ENCODE measurements around the gene ADAMTS8. TPM values are rescaled to one million over a fixed set of nuclear protein-coding genes. Genes with fewer than 3 reads are reported as not detected.

Gene ADAMTS8
- total RNA-seq, 5 donors from 2014 or later (not counting 1 experiment from before 2014, with no cell fraction given) = 0.06 to 0.12 (median 0.07) TPM; not detected in 2

DNA sequence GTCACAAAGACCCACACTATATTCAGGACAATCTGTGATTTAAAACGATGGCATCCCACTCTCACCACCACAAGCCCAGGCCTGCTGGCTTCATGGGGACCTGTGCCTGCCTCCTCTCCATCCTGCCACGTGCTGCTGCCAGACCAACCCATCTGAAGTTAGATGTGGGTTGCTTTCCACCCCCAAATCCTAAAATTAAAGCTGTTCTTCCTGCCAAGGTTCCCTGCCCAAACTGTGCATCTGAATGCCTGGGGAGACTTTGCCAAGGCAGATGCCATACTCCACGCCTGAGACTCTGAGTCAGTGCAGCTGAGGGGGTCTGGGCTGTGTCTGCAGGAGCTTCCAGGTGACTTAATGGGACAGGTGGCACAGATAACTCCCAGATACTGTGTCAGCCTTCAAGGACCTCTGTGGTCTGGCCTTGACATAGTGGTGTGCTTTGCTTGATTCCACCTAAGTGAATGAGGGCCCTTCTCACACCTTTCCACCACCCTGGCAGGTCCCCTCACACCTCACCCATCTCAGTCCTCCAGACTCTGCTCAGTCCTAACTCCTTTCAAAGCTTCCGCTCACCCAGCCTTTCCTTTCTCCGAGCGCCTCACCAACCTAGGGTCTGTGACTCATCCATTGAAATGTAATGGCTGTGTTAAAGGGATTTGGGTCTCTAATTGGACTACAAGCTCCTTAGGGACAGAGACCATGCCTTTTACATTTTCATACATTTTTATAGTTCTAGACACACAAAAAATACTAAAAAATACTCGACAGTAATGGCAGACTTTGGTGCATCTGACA is 18.6 kb downstream of the ADAMTS8 start:
- Mint-ChIP-seq H3K4me1 (no peaks in the 10 kb centered on the region), H3K9me3 (no peaks in the 10 kb centered on the region), H3K4me3 (no peak overlapping the region), H3K27ac (no peak overlapping the region), H3K27me3 (peaks cover 8 to 15% of the 10 kb centered on the region in 2 donors), H3K36me3 (no peaks in the 10 kb centered on the region)
- no peak for ATAC-seq (replicated peaks in 1 of 4)
- Histone ChIP-seq H3K4me3 (ENCODE audit: control insufficient read depth in 1 of 2, extremely low read depth in 1 of 2, low read length in 1 of 2) (no peak overlapping the region), H3K4me1 (ENCODE audit: control insufficient read depth in 1 of 2, extremely low read depth in 1 of 2, insufficient read depth in 2 of 2, low read length in 2 of 2) (no peaks in the 10 kb centered on the region), H3K36me3 (ENCODE audit: control insufficient read depth in 2 of 2, extremely low read depth in 1 of 2, insufficient read depth in 1 of 2, low read length in 1 of 2) (no peaks in the 10 kb centered on the region), H3K27me3 (replicated peaks in 1 of 2; ENCODE audit: control insufficient read depth in 2 of 2, extremely low read depth in 1 of 2, insufficient read depth in 2 of 2, low read length in 1 of 2) (peaks cover 0 to 20% of the 10 kb centered on the region in 2 experiments), H3K9me3 (no peaks in the 10 kb centered on the region), H3K27ac (ENCODE audit: low read length) (no peak overlapping the region)
- POLR2A ChIA-PET = no interaction called here
- no peak for DNase-seq
- 56% methylated on average over 2 of the region's 7 CpGs for WGBS (ENCODE audit: insufficient coverage)
- CTCF ChIA-PET = no interaction called here

DNA sequence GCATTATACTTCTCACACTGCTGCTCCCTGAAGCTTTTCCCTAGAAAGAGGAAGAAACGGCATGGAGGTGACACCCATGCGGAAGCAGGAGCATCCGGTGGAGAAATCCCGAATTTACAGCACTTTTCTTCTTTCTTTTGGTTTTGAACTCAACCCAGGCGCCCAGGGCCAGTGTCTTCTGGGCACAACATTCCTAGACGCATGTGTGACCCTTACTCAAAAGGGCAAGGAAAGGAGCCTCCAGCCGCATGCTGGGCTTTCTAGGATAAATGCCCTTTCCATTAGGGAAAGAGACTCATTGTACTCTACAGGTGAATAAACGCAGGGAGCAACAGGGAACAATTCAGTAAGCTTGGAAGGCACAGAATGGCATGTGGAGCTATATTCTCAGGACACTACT is 19.5 kb downstream of the ADAMTS8 start:
- ChIA-PET CTCF (no interaction called here), POLR2A (no interaction called here)
- H3K27me3 ChIP-seq (replicated peaks in 1 of 2; ENCODE audit: control insufficient read depth in 2 of 2, extremely low read depth in 1 of 2, insufficient read depth in 2 of 2, low read length in 1 of 2) = peaks cover 0 to 13% of the 10 kb centered on the region in 2 experiments
- no peaks in the 10 kb centered on the region for H3K36me3 ChIP-seq (ENCODE audit: control insufficient read depth in 2 of 2, extremely low read depth in 1 of 2, insufficient read depth in 1 of 2, low read length in 1 of 2)
- H3K9me3 ChIP-seq = no peaks in the 10 kb centered on the region
- Mint-ChIP-seq H3K27me3 (peaks cover 4 to 15% of the 10 kb centered on the region in 2 donors), H3K27ac (no peak overlapping the region), H3K9me3 (no peaks in the 10 kb centered on the region), H3K36me3 (no peaks in the 10 kb centered on the region), H3K4me1 (no peaks in the 10 kb centered on the region), H3K4me3 (no peak overlapping the region)
- H3K4me1 ChIP-seq (ENCODE audit: control insufficient read depth in 1 of 2, extremely low read depth in 1 of 2, insufficient read depth in 2 of 2, low read length in 2 of 2) = no peaks in the 10 kb centered on the region
- no peak for ATAC-seq (replicated peaks in 1 of 4)
- DNase-seq = no peak
- WGBS (ENCODE audit: insufficient coverage) = 73% methylated on average over 8 of the region's 8 CpGs
- no peak overlapping the region for H3K4me3 ChIP-seq (ENCODE audit: control insufficient read depth in 1 of 2, extremely low read depth in 1 of 2, low read length in 1 of 2)
- H3K27ac ChIP-seq (ENCODE audit: low read length) = no peak overlapping the region

- no peaks in the 10 kb centered on the region for H3K36me3 ChIP-seq (ENCODE audit: control insufficient read depth in 2 of 2, extremely low read depth in 1 of 2, insufficient read depth in 1 of 2, low read length in 1 of 2)
- Mint-ChIP-seq H3K36me3 (no peaks in the 10 kb centered on the region), H3K4me3 (no peak overlapping the region), H3K27me3 (peaks cover 2 to 15% of the 10 kb centered on the region in 2 donors), H3K9me3 (no peaks in the 10 kb centered on the region), H3K27ac (no peak overlapping the region), H3K4me1 (no peaks in the 10 kb centered on the region)
- no peak for DNase-seq
- POLR2A ChIA-PET = no interaction called here
- no peak for ATAC-seq (replicated peaks in 1 of 4)
- no peak overlapping the region for H3K4me3 ChIP-seq (ENCODE audit: control insufficient read depth in 1 of 2, extremely low read depth in 1 of 2, low read length in 1 of 2)
- no peak overlapping the region for H3K27ac ChIP-seq (ENCODE audit: low read length)
- CTCF ChIA-PET = interaction anchor here in 1 of 2 donors (0.6 kb wide), 1 partner anchor 1183 kb away, joined by 3 read pairs; no protein-coding TSS in a partner anchor
- WGBS (ENCODE audit: insufficient coverage) = 73% methylated on average over 11 of the region's 18 CpGs
- H3K27me3 ChIP-seq (replicated peaks in 1 of 2; ENCODE audit: control insufficient read depth in 2 of 2, extremely low read depth in 1 of 2, insufficient read depth in 2 of 2, low read length in 1 of 2) = peaks cover 0 to 13% of the 10 kb centered on the region in 2 experiments
- H3K9me3 ChIP-seq = no peaks in the 10 kb centered on the region
- H3K4me1 ChIP-seq (ENCODE audit: control insufficient read depth in 1 of 2, extremely low read depth in 1 of 2, insufficient read depth in 2 of 2, low read length in 2 of 2) = no peaks in the 10 kb centered on the region
Observed at GRCh38 chr11:130408401-130408890, 20.0 kb downstream of the ADAMTS8 start.

GRCh38 chr11:130407978-130408377 is 20.4 kb downstream of the ADAMTS8 start:
- no peaks in the 10 kb centered on the region for H3K36me3 ChIP-seq (ENCODE audit: control insufficient read depth in 2 of 2, extremely low read depth in 1 of 2, insufficient read depth in 1 of 2, low read length in 1 of 2)
- POLR2A ChIA-PET = no interaction called here
- Mint-ChIP-seq H3K4me1 (no peaks in the 10 kb centered on the region), H3K4me3 (no peak overlapping the region), H3K27ac (no peak overlapping the region), H3K36me3 (no peaks in the 10 kb centered on the region), H3K27me3 (peaks cover 4 to 15% of the 10 kb centered on the region in 2 donors), H3K9me3 (no peaks in the 10 kb centered on the region)
- CTCF ChIA-PET = interaction anchor here in 1 of 2 donors (0.6 kb wide), 1 partner anchor 1182 kb away, joined by 3 read pairs; no protein-coding TSS in a partner anchor
- ATAC-seq (replicated peaks in 1 of 4) (no peak), DNase-seq (no peak)
- no peaks in the 10 kb centered on the region for H3K4me1 ChIP-seq (ENCODE audit: control insufficient read depth in 1 of 2, extremely low read depth in 1 of 2, insufficient read depth in 2 of 2, low read length in 2 of 2)
- 82% methylated on average over 6 of the region's 7 CpGs for WGBS (ENCODE audit: insufficient coverage)
- H3K4me3 ChIP-seq (ENCODE audit: control insufficient read depth in 1 of 2, extremely low read depth in 1 of 2, low read length in 1 of 2) = no peak overlapping the region
- H3K27ac ChIP-seq (ENCODE audit: low read length) = no peak overlapping the region
- peaks cover 0 to 10% of the 10 kb centered on the region in 2 experiments for H3K27me3 ChIP-seq (replicated peaks in 1 of 2; ENCODE audit: control insufficient read depth in 2 of 2, extremely low read depth in 1 of 2, insufficient read depth in 2 of 2, low read length in 1 of 2)
- no peaks in the 10 kb centered on the region for H3K9me3 ChIP-seq

DNA sequence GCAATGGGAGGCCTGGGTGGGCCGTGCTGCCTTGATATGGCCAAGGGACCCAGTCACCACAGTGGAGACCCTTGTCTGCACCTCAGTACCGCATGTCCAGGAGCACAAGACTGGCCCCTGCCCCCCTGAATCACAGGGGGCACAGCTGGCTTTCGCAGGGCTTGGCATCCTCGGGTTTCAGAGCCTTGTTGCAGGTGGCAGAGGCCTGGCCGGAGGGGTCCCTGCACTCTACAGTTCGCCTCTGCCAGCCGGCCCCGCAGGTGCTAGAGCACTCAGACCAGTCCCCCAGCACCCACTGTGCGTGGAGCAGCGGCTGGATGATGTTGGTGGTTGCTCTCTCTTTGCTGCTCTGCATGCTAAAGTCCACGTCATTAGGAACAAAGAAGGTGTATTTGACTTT is 23.0 kb downstream of the ADAMTS8 start:
- CTCF ChIA-PET = no interaction called here
- no peak for DNase-seq
- Histone ChIP-seq H3K4me1 (ENCODE audit: control insufficient read depth in 1 of 2, extremely low read depth in 1 of 2, insufficient read depth in 2 of 2, low read length in 2 of 2) (peaks cover 0 to 9% of the 10 kb centered on the region in 2 experiments), H3K36me3 (ENCODE audit: control insufficient read depth in 2 of 2, extremely low read depth in 1 of 2, insufficient read depth in 1 of 2, low read length in 1 of 2) (no peaks in the 10 kb centered on the region), H3K4me3 (ENCODE audit: control insufficient read depth in 1 of 2, extremely low read depth in 1 of 2, low read length in 1 of 2) (no peak overlapping the region), H3K9me3 (no peaks in the 10 kb centered on the region), H3K27me3 (replicated peaks in 1 of 2; ENCODE audit: control insufficient read depth in 2 of 2, extremely low read depth in 1 of 2, insufficient read depth in 2 of 2, low read length in 1 of 2) (peaks cover 0 to 22% of the 10 kb centered on the region in 2 experiments), H3K27ac (ENCODE audit: low read length) (no peak overlapping the region)
- WGBS (ENCODE audit: insufficient coverage) = 79% methylated on average over 11 of the region's 11 CpGs
- Mint-ChIP-seq H3K4me3 (no peak overlapping the region), H3K27ac (no peak overlapping the region), H3K27me3 (peaks cover 13 to 19% of the 10 kb centered on the region in 2 donors), H3K4me1 (peaks cover 6 to 9% (median 8%) of the 10 kb centered on the region in 3 donors), H3K9me3 (no peaks in the 10 kb centered on the region), H3K36me3 (no peaks in the 10 kb centered on the region)
- ATAC-seq (replicated peaks in 1 of 4) = no peak
- POLR2A ChIA-PET = no interaction called here

DNA sequence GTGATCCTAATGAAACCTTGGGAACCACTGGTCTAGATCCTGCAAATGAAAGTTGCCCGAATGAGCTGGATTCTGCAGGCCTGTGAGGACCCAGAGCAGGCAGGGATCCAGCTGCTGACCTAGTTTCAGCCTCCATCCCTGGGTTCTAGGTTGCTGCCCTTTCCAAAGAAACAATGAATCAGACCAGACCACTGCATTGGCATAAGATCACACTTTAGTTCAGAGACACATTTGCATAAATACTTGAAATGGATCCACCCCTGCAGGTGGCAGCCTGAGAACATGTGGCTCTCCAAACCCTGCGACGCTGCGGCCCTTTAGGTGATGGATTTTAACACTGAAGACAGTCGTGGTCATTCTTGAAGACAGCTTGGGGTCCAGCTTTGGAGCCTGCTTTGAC is 23.7 kb downstream of the ADAMTS8 start:
- CTCF ChIA-PET = interaction anchor here in 1 of 2 donors (0.7 kb wide), 1 partner anchor 1145 kb away, joined by 4 read pairs; no protein-coding TSS in a partner anchor
- no peaks in the 10 kb centered on the region for H3K36me3 Mint-ChIP-seq

More for the DNA sequence above, 23.7 kb downstream of the ADAMTS8 start:
- no peak overlapping the region for H3K4me3 Mint-ChIP-seq
- no peaks in the 10 kb centered on the region for H3K36me3 ChIP-seq (ENCODE audit: control insufficient read depth in 2 of 2, extremely low read depth in 1 of 2, insufficient read depth in 1 of 2, low read length in 1 of 2)
- no peak overlapping the region for H3K27ac Mint-ChIP-seq
- peaks cover 0 to 27% of the 10 kb centered on the region in 2 experiments for H3K27me3 ChIP-seq (replicated peaks in 1 of 2; ENCODE audit: control insufficient read depth in 2 of 2, extremely low read depth in 1 of 2, insufficient read depth in 2 of 2, low read length in 1 of 2)
- H3K4me3 ChIP-seq (ENCODE audit: control insufficient read depth in 1 of 2, extremely low read depth in 1 of 2, low read length in 1 of 2) = no peak overlapping the region
- H3K4me1 Mint-ChIP-seq = peaks cover 12 to 15% (median 12%) of the 10 kb centered on the region in 3 donors
- POLR2A ChIA-PET = no interaction called here
- no peaks in the 10 kb centered on the region for H3K9me3 ChIP-seq
- H3K9me3 Mint-ChIP-seq = no peaks in the 10 kb centered on the region
- peaks cover 18 to 26% of the 10 kb centered on the region in 2 donors for H3K27me3 Mint-ChIP-seq
- peaks cover 0 to 9% of the 10 kb centered on the region in 2 experiments for H3K4me1 ChIP-seq (ENCODE audit: control insufficient read depth in 1 of 2, extremely low read depth in 1 of 2, insufficient read depth in 2 of 2, low read length in 2 of 2)
- ATAC-seq (replicated peaks in 1 of 4) = no peak
- no peak for DNase-seq
- 89% methylated on average over 5 of the region's 5 CpGs for WGBS (ENCODE audit: insufficient coverage)
- H3K27ac ChIP-seq (ENCODE audit: low read length) = no peak overlapping the region
